ENCODE data around the gene PNPT1.
"Not testable (repeated sequence)": the region's sequence is repeated elsewhere in the genome, so short reads cannot be mapped to it uniquely, and the experiment has no call there.

Gene PNPT1

DNA sequence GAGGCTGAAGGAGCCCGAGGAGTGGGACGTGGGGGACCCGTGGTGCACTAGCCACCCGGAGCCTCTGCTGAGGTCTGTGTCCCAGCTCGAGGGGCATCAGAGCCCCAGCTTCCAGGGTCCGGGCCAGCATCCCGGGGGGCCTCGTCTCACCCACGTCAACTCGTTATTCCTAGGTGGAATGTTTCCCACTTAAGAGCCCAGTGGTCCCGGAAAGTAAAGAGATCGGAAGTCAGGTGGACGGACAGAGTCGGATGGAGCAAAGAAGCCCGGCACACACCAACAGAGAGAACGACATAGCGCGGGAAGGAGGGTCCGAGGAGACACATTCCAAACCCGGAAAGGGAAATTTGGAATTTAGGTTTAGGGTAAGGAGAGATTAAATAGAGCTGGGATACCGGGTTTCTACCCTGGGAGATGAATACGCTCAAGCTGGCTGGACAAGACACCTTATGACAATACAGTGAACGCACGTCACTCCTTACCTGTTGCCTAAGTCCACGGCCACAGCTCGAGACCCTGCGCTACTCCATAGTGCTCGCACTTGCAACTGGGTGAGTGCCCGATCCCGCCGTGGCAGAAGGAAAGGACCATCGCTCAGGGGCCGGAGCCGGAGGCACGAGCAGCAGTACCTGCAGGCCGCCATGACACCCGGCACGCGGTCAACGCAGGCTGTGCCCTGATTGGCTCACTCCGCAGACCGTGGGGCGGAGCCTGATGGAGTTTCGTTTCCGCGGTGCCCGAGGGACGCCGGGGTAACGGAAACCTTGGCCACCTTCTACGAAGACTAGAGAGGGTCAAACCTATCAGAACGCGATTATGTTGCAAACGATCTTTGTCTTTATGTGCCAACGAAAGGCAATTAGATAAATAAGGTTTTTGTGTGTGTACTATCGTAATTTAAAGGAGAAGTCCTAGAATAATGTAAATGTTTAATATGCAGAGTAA is at the start of gene PNPT1:
PNPT1 (minus strand) TSS at position 664 of the 945 bp plus-strand sequence; CDS start at position 643, 21 bp downstream.
- DNase-seq: peak; percentile 91

DNA sequence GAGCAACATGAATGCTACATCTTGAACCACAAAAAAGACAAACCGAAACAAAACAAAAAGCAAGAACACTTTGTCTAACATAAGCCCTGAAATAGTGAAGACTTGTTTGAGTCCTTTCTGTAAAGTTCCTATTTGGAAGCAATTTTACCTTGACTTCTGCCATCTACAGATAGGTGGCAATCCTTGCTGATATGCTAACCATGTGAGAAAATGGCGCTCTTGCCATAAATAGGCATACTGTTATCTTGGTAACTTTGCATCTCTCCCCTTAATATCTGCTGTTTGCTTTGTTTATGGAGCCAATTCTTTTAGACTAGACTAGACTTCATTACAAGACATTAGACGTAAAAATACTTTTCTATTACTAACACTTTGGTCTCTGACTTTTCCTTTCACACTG is 49.4 kb upstream of the PNPT1 start:
- DNase-seq: no peak

DNA sequence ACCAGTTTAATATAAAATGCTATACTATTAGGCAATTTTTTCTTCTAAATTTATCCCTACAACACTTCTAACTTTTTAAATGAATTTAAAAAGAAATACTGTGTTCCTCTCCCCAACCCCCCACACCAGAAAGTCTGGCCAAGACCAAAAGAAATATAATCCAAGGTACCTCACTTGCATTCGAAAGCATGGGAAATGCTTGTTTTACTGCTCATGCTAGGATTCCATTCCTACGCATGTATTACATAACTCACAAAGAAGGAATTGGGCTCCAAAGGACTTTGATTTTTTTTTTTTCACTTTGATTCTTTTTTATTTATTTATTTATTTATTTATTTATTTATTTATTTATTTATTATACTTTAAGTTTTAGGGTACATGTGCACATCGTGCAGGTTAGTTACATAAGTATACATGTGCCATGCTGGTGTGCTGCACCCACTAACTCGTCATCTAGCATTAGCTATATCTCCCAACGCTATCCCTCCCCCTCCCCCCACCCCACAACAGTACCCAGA is 42.4 kb upstream of the PNPT1 start:
- not testable (repeated sequence) for DNase-seq

DNA sequence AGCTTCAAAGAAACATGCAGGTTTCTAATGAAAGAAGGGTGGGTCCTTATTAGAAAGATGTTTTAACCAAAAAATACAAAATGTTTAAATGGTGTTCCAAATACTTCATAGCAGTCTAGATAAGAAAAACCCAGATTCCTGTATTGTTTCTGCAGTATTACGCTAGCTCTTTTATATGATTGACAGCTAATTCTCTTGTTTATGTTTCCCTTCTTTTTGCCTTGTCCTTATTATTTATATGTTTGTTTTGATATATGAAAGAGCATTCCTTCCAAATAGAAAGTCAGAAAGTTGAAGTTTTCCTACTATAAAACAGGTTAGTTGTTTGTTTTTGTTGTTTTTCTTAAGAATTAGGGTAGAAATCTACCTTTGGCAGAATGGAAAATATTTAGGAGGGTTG is 41.1 kb upstream of the PNPT1 start:
- DNase-seq: no peak

DNA sequence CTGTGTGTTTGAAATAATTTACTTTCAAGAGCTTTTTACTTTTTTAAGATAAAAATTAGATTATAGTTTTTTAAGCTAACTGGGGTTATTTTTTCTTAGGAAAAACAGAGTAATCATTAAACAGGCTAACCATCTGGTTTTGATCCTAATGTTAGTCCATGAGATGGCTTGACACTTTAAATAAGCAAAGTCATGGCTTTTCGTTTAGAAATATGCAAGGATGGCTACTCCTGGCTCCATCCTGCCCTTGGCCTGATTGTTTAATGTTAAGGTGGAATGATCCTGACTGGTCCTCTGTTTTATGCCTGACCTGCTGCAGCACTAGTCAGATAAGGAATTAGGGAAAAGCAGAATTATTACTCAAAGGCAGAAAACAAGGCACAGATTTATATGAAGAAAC is 39.7 kb upstream of the PNPT1 start:
- DNase-seq: no peak

DNA sequence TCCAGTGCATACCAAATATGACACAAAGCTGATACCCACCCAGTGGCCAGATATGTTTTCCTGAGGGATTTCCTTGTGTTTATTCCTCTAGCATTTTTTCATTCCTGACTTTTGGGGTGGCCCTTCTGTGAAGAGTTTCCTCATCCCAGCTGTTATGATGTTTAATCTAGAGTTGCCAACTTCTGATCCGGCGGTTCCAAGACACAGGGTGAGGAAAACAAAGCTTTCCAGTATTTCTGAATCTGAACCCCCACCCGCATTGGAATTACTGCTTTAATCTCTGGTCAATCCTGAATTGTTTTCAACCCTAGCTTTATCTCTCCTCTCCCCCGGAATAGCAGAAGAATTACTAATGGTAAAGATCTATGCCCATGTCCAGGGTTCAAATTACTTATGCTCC is 39.2 kb upstream of the PNPT1 start:
- no peak for DNase-seq

DNA sequence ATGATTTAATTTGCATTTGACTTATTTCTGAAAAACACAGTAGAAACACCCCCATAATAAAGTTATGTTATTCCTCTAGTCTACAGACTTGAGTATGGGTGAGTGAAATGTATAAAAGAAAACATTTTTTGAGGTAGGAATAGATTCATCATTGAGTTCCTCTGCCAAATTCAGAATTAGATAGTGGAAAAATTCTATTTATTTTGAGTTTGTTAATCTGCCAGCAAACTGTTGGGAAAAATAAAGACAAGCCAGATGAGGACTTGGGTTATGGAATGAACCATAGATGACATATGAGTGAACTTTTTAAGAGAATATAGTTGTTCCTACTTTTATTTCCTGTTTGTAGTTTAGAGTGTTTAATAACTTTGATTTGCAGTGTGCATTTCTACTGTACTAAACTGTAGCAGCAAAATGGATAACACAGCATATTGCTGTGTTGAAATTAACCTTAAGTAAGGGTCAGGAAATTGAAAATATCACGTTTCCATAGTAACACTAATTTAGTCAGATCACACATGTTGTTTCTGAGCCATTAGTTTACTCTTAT is 35.6 kb upstream of the PNPT1 start:
- no peak for DNase-seq

DNA sequence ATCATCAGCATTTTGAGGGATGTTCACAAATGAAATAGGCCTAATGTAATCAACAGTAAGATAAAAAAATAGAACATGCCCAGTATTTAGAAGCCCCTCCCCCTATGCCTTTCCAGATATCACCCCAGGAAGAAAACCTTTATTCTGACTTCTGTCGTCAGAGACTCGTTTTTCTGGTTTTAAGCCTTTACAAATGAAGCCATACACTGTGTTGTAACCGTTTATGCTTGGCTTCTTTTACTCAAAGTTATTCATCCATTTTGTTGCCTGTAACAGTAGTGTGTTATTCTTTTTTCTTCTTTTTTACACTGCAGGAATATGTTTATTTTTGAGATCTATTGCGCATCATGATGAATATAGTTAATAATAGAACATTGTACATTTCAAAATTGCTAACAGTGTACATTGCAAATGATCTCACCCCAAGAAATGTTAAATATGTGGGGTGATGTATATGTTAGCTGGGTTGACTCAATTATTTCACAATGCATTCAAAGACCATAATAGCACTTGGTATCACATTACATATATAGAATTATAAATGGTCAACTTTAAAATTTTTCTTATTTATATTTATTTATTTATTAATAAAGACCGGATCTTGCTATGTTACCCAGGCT is 28.1 kb upstream of the PNPT1 start:
- no peak for DNase-seq

DNA sequence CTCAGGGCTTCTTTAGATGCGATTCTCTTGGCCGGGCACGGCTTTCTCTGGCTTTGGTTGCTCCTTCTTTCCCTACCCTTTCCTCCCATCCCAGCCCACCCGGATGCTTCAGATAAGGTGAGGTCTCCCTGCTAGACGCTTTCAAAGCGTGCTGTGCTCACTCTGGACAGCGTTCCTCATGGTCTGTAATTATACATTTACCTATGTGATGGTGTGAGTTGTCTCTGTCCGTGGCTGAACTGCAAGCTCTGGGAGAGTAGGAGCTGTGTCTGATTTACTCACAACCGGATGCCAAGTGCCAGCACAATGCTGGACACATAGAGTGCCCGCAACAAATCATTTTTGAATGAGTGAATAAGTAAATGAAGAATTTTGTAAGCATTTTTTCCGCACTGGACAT is 26.8 kb upstream of the PNPT1 start:
- no peak for DNase-seq

DNA sequence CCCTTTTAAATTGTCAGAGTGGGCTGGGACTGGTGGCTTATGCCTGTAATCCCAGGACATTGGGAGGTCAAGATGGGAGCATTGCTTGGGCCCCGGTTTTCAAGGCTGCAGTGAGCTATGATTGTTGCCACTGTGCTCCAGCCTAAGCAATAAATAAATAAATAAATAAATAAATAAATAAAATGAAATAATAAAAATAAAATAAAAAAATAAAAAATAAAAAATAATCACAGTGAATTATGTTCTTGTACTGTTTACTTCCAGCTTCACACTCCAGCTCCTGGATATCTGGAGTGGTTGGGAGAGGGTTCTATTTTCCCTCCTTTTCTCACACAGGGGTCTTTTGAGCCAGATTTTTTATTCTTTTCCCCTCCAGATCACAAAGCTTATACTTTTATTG is 26.2 kb upstream of the PNPT1 start:
- DNase-seq: no peak

DNA sequence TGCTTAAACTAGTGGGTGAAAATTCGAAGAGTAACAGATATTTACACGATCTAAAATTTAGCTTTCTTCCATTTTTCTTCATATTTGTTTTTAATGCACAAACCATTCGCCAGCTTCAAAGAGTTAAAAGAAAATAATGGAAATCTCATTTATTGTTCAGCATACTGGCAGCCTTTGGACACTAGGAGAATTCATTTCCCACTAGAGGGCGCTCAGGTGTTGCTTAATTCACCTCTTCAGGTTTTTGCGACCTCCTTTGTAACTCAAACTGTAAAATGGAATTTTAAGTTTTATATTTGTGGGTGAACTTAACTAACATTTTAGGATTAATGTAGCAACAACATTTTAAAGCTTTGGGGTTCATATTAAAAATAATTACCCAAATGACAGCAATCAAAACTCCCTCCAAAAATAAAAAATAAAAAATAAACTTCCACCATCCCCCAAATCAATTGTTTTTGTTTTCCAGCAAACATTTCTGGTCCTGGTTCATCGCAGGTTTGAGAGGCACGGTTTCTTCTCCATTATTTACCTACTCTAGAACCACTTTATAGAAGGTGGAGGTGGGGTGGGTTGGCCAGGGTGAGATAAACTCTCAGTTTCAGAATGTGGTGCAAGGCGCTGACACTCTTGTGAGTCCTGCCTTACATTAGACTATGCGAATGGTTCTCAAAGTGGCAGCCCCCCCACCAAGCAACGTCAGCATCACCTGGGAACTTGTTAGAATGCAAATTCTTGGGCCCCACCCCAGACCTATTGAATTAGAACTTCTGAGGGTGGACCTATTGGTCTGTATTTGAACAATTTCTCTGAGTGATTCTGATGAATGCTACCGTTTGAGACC is 24.7 kb upstream of the PNPT1 start:
- no peak for DNase-seq

DNA sequence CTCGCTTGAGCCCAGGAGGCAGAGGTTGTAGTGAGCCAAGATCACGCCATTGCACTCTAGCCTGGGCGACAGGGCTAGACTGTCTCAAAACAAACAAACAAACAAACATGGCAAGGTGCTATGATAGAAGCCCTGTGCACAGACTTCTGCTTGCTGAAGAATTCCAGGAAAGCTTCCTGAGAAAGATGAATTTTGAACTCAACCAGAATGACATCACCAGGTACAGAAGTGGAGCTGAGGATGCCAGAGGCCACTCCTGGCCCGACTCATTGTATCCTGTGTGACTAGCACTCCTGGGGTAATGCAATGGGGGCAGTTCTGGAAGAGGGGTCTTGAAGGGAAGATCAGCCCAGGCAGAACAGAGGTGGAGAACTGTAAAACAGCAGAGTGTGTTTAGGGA is 22.0 kb upstream of the PNPT1 start:
- DNase-seq: no peak

DNA sequence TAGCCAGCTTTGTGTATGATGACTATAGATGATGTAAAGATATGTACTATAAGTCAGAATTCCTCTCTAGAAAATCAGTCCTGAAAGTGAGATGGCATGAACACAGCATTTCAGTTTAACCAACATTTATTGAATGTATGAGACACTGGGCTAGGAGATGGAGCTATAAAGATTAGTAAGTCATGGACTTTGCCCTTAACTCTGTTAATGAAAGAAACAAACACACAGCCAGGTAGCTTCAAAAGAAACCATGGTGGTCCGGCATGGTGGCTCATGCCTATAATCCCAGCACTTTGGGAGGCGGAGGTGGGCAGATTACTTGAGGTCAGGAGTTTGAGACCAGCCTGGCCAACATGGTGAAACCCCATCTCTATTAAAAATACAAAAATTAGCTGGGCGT is 21.5 kb upstream of the PNPT1 start:
- DNase-seq: not testable (repeated sequence)

DNA sequence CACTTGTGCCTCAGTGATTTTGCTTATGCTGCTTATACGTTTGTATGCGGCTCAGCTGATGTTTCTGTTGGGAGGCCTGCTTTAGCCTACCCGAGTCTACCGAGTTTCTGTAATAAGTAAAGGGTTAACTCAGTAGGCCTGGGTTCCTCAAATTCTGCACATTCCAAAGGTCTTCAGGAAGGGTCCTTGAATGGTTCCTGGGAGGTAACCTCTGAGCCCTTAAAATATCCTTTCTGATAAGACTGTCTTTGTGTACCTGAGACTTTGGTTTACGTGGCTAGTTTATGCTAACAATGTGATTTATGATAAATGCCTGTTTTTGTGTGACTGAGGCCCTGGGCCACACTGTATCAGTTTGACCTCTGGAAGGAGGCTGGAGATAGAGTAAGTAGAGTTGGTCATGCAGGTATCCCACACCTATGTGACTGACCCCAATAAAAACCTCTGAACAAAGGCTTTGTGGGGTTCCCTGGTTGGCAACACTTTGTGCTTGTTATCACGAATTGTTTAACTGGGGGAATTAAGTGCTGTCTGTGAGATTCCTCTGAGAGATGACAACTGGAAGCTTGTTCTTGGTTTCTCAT is 18.9 kb upstream of the PNPT1 start:
- DNase-seq: no peak

DNA sequence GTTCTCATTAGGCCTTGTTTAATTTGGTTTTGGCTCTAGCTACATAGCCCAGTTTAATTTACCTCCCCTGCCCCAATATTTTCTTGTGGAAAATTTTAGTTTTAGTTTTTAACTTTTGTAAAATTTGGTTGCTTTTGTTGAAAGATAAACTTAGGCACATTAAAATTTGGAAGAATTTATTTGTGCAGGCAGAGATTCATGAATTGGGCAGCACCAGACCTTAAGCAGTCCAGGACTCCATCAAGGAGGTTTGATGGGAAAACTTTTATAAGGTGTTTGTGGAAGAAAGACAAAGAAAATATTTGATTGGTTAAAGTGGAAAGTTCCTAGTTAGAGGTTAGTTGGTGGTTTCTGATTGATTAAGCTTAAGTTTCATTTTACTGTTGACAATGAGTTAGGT is 16.4 kb upstream of the PNPT1 start:
- no peak for DNase-seq

DNA sequence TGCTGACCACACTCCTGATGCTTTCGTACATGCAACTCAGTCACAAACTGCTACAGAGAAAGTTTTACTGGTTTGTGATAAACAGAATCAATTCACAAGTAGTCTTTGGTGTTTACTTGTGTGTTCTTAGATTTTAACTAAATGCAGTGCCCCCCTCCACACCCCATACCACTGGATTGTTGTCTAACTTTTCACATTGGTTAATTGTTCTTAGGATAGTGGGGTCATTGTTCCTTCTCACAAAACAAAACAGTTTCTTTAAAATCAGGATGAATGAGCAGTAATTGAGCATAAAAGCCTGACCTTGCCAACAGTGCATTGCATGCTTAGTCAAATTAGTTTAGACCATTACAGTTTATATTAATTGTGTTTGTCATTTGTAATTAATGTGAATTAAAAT is 14.1 kb upstream of the PNPT1 start:
- DNase-seq: no peak

DNA sequence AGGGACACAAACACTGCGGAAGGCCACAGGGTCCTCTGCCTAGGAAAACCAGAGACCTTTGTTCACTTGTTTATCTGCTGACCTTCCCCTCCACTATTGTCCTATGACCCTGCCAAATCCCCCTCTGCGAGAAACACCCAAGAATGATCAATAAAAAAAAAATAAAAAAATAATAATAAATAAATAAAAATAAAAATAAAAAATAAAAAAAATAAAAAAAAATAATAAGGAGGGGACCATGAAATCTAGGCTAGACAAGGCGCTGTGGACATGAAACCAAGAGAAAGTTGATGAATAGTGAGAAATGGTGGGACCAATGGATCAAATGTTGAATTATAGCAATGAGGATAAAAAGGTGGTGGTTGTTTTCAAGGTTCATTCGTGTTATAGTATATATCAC is 12.6 kb upstream of the PNPT1 start:
- not testable (repeated sequence) for DNase-seq

DNA sequence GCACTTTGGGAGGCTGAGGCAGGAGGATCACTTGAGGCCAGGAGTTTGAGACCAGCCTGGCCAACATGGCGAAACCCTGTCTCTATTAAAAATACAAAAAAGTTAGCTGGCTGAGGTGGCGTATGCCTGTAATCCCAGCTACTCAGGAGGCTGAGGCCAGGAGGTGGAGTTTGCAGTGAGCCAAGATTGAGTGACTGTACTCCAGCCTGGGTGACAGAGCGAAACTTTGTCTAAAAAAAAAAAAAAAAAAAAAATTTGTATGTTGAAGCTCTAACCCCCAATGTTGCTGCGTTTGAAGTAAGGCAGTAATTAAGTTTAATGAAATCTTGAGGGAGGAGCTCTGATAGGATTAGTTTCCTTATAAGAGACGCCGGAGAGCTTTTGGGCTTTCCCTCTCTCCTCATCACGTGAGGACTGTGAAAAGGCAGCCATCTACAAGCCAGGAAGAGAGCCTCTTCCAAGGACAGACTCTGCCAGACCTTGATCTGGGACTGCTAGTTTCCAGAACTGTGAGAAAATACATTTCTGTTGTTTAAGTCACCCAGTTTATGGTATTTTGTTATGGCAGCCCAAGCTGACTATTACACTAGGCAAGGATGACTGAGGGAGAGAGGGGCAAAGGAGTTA is 11.5 kb upstream of the PNPT1 start:
- DNase-seq: no peak

DNA sequence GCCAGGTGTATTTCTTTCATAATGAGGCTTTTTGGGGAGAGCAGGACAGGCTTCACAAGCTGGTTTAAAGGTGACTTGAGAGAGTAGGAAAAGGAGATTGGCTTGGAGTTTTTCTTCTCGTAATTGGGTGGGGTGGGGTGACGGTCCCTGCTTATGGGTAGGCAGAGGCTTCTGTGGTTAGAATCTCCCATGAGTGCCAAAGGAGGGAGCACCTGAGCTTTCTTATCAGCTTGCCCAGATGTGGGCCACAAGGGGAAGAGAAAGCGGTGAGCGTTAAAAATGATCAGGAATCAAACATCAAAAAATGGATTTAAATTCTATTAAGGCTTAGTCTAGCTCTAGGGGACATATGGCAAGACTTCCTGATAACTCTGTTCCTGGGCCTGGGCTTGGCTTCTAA is 9.7 kb upstream of the PNPT1 start:
- DNase-seq: no peak

DNA sequence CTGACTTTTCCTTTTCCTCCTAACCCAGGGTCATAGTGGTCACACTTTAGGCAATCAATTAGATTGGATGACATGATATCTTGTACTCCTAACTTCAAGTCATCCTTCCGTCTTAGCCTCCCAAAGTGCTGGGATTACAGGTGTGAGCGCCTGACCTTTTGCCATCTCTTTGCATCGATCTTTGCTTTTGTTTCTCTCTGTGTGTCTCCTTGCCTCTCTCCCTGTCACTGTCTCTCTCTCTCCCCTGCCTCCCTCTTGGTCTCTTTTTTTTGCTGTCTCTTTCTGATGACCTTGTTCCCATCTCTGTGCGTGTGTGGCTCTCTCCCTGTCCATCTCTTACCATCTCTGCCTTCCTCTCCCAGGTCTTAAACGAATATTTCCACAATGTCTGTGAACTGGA is 904 bp downstream of the PNPT1 start:
- DNase-seq: not testable (repeated sequence)

DNA sequence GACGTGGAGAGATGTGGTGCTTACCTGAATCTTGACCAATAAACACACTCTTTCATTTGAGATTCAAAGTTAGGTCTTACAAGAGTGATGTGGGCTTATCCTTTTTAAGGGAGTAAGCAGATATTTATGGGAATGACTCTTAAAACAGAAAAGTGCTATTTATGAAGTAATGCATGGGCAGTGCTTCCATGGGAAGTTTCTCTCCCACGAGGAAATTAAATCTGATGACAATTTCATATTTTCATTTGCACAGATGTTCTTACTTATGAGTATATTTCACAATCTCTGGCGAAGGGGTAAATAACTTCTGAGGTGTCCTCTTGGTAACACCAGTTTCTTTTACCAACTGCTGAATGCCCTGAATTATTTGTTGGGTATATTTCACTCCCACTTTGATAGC is 21.0 kb downstream of the PNPT1 start:
- DNase-seq: no peak

DNA sequence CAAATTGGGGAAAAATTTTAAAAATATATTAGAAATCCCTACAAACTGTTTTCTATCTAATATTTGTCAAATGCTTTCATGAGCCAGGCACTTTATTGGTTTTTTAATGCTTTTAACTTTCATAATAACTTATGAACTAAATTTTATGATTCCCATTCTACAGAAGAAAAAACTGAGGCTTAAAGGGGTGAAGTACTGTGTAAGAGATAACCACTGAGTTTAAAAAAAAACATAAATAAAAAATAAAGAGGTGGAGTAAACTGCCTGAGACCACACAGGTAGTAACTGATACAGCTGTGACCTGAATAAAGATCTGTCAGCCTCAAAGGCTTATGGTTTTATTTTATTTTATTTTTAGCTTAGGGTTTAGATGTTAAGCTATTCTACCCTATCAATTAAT is 24.7 kb downstream of the PNPT1 start:
- no peak for DNase-seq

Measured in GDM1 (cell line).